ENCODE results near the gene PLLP.

Gene PLLP, protein sequence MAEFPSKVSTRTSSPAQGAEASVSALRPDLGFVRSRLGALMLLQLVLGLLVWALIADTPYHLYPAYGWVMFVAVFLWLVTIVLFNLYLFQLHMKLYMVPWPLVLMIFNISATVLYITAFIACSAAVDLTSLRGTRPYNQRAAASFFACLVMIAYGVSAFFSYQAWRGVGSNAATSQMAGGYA

GRCh38 chr16:57284209-57284951, at the start of gene PLLP:
Gene PLLP, minus strand, starts transcription at chr16:57284672. Its CDS starts 132 bp downstream, at chr16:57284540.
- no peak for DNase-seq

- DNase-seq: no peak
Measured at GRCh38 chr16:57333402-57333801, 48.9 kb upstream of the PLLP start.

- DNase-seq: no peak
Measured at GRCh38 chr16:57331355-57331754, 46.9 kb upstream of the PLLP start.

DNA sequence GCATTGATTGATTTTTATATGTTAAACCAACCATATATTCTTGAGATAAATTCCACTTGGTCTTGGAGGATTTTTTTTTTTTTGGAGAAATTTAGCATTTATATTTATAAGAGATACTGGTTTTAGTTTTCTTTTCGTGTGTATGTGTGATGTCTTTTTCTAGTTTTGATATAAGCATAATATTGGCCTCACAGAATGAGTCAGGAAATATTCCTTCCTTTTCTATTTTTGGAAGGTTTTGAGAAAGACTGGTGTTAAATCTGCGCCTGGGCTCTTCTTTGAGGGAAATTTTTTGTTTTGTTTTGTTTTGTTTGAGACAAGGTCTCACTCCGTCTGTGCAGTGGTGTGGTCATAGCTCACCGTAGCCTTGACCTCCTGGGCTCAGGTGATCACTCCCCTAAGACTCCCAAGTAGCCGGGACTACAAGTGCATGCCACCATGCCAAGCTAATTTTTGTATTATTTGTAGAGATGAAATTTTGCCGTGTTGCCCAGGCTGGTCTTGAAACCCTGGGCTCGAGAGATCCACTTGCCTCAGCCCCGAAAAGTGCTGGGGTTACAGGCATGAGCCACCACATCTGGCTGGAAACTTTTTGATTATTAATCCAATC, 45.4 kb upstream of the PLLP start:
- DNase-seq: no peak

- DNase-seq: no peak
Measured at GRCh38 chr16:57325458-57325857, 41.0 kb upstream of the PLLP start.

GRCh38 chr16:57324749-57325148, 40.3 kb upstream of the PLLP start:
- DNase-seq: no peak

GRCh38 chr16:57319646-57320045, 35.2 kb upstream of the PLLP start:
- DNase-seq: no peak

- DNase-seq: no peak
Measured at GRCh38 chr16:57318240-57318970, 33.9 kb upstream of the PLLP start.

GRCh38 chr16:57316390-57317017, 32.0 kb upstream of the PLLP start:
- no peak for DNase-seq

DNA sequence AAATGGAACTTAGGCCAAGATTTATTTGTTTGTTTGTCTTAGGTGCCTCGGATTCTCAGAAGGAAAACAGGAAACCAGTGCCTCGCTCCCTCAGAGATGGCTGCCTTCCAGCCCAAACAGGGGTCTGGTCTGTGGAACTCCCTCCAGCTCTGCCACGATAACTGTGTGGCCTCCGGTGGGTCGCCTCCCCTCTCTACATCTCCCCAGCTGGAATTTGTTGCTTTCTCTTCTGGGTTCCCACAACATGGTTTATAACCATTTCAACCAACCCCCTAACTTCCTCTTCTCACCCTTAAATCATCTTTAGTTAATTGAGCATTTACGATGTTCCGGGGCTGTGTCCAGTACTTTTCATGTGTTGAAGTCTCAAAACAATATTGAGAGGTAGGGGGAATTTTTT, 30.9 kb upstream of the PLLP start:
- DNase-seq: no peak

- no peak for DNase-seq
Measured at GRCh38 chr16:57314161-57314785, 29.8 kb upstream of the PLLP start.

DNA sequence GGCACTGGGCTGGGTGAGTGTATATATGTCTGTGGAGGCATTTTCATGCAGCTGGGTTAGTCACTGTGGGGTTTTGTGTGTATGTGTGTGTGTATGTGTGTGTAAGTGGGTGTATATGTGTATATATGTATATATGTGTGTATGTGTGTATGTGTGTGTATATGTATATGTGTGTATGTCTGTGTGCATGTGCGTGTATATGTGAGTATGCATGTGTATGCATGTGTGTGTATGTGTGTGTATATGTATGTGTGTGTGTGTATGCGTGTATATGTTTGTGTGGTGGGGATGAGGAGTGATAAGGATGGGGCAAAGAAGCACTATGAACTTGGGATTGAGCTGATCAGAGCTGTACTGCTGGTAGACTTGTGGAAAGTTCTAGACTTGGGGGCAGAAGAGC, 29.0 kb upstream of the PLLP start:
- no peak for DNase-seq

DNA sequence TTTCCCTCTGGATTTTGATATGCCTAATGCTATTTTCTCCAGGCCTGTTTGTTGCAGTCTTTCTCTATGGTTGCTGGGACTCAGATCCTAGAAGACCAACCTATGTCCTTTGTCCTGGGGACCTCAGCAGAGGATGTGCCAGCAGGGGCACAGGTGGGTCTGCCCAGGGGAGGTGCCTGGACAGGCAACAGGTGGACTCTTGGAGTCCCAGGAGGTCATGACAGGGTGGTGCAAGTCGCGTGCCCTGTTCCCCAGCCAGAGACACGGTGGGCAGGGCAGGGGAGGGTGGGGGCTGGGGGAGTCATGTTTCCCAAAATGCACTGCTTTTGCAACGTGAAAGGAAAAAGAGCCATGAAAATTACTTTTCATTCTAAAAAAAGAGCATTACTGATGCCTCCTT, 26.3 kb upstream of the PLLP start:
- DNase-seq: no peak

GRCh38 chr16:57308041-57308440, 23.6 kb upstream of the PLLP start:
- no peak for DNase-seq

- DNase-seq: no peak
Measured at GRCh38 chr16:57307365-57307764, 22.9 kb upstream of the PLLP start.

DNA sequence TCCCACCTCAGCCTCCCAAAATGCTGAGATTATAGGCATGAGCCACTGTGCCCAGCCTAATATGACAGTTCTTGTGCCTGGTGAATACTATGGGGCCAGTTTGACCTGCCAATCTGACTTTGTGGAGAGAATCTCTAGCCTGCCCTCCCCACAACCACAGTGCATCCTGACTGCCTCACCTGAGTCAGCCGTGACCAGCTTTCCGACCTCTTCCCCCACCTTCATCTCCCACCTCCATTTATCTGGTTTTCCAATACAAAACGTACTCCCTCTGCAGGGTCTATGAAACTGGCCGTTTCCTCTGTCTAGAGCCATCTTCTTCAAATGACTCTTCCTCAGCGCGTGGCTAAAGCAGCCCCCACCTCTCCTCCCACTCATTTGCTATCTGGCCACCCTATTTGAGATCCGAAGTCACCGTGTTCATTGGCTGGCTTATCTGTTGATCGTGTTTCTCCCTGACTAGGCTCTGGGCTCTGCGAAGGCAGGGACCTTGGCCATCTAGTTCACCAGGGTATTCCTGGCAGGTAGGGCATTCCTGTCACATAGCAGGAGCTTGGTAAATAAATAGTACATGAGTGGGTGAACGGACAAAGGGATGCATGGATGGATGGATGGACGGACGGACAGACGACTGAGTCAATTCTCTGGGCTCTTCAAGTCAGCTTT, 22.3 kb upstream of the PLLP start:
- DNase-seq: no peak

GRCh38 chr16:57305159-57305811, 20.8 kb upstream of the PLLP start:
- DNase-seq: no peak

DNA sequence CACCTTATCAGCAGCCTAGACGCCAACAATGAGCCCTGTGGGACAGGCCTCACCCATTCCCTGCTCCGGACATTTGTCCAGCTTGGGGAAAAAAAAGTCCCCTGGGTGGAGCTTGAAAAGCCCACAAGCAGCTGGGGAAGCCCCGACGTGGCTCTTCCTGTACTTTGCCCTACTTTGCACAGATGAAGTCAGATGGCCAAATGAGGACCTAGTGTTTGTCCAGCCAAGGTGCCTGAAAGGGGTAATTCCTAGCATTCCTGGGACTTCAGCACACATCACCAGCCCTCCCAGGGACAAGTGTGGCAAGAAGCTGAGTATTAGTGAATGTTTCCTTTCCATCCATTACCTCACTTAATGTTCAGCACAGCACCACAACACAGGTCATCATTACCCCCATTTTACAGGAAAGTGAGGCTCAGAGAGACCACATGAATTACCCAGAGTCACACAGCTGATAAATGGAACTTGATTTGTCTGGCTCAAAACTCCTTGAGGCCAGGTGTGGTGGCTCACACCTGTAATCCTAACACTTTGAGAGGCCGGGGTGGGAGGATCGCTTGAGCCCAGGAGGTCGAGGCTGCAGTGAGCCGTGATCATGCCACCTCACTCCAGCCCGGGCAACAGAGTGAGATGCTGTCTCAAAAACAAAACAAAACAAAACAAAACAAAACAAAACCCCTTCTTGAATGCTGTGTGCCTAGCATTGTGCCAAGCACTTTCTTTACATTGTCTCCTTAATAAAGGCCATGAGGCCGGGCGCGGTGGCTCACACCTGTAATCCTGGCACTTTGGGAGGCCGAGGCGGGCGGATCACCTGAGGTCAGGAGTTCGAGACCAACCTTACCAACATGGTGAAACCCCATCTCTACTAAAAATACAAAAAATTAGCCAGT, 19.9 kb upstream of the PLLP start:
- no peak for DNase-seq

- DNase-seq: no peak
Measured at GRCh38 chr16:57303910-57304168, 19.4 kb upstream of the PLLP start.

DNA sequence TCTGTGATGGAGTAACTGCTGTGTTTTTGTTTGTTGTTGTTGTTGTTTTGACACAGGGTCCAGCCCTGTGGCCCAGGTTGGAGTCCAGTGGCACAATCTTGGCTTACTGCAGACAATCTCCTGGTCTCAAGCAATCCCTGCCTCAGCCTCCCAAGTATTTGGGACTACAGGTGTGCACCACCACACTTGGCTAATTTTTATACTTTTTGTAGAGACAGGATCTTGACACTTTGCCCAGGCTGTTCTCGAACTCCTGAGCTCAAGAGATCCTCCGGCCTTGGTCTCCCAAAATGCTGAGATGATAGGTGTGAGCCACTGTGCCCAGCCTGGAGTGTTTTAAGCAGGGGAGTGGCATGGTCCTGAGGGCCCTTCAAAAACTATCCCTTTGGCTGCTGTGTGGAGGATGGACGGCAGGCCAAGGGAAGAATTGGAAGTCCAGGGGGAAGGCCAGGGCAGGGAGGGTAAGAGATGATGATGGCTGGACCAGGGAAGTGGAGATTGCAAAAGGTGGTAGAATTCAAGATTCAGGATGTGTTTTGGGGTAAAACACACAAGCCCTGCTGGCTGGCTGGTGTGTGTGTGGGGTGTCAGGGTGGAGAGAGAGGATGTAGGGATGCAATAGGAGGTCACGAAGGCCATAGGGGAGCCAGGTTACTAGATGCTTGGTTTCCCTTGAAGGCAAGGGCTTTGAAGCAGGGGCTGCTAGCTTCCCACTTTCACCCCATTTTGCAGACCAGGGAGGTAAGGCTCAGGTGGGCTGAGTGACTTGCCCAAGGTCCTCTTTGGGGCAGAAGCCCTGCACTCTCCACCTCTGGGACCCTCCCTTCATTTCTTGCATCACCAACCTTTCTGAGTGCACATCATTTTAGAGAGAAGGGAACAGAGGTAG, 18.8 kb upstream of the PLLP start:
- no peak for DNase-seq
